Measurements from ENCODE around the gene RASA4B. TPM values are rescaled to one million over a fixed set of nuclear protein-coding genes. Genes with fewer than 3 reads are reported as not detected.
A peak's percentile ranks its signal among the peaks of the same experiment; 100 is the strongest.
"Not testable (repeated sequence)": the region's sequence is repeated elsewhere in the genome, so short reads cannot be mapped to it uniquely, and the experiment has no call there.

The RASA4B gene
- total RNA-seq, 6 donors from 2014 or later: 4.8 to 31.6 (median 22.3) TPM

GRCh38 chr7:102527822-102528793, 10.5 kb upstream of the RASA4B start:
- not testable (repeated sequence) for H3K9me3 ChIP-seq; DNase-seq; H3K27ac ChIP-seq; H3K36me3 ChIP-seq; H3K27me3 ChIP-seq; ATAC-seq (ENCODE audit: low FRiP score in 2 of 2); H3K4me1 ChIP-seq; H3K4me3 ChIP-seq
- WGBS, 2 donors: 100% methylated on average over 2 of the region's 13 CpGs; no CpG with 5 or more reads in 1 of the 2 donors

GRCh38 chr7:102527182-102527581, 9.6 kb upstream of the RASA4B start:
- not testable (repeated sequence) for H3K36me3 ChIP-seq; H3K4me3 ChIP-seq; H3K4me1 ChIP-seq; ATAC-seq (ENCODE audit: low FRiP score in 2 of 2); H3K27me3 ChIP-seq; DNase-seq; H3K27ac ChIP-seq; H3K9me3 ChIP-seq
- 80 to 100% methylated on average over 1 of the region's 8 CpGs for WGBS, 2 donors

GRCh38 chr7:102524803-102525202, 7.2 kb upstream of the RASA4B start:
- not testable (repeated sequence) for H3K4me1 ChIP-seq, DNase-seq
- no CpG with 5 or more reads among the region's 2 CpGs for WGBS, 2 donors

GRCh38 chr7:102520797-102521196, 3.2 kb upstream of the RASA4B start:
- not testable (repeated sequence) for H3K36me3 ChIP-seq; H3K27ac ChIP-seq; H3K4me3 ChIP-seq; DNase-seq; H3K4me1 ChIP-seq; H3K9me3 ChIP-seq; H3K27me3 ChIP-seq; ATAC-seq (ENCODE audit: low FRiP score in 2 of 2)
- WGBS, 2 donors: no CpG with 5 or more reads among the region's 5 CpGs

More at GRCh38 chr7:102524803-102525202, 7.2 kb upstream of the RASA4B start:
- not testable (repeated sequence) for H3K9me3 ChIP-seq, H3K27me3 ChIP-seq, H3K4me3 ChIP-seq, H3K27ac ChIP-seq, H3K36me3 ChIP-seq
- ATAC-seq (ENCODE audit: low FRiP score in 2 of 2): peak; percentile 16 to 24

- not testable (repeated sequence) for H3K4me1 ChIP-seq; H3K4me3 ChIP-seq; H3K9me3 ChIP-seq; DNase-seq; H3K27me3 ChIP-seq; H3K36me3 ChIP-seq; ATAC-seq (ENCODE audit: low FRiP score in 2 of 2); H3K27ac ChIP-seq
- WGBS, 2 donors: no CpG with 5 or more reads among the region's 10 CpGs
Measured at GRCh38 chr7:102516951-102517350, 626 bp downstream of the RASA4B start.

GRCh38 chr7:102515889-102516288, 1.7 kb downstream of the RASA4B start:
- H3K27me3 ChIP-seq; H3K4me1 ChIP-seq; H3K36me3 ChIP-seq; H3K4me3 ChIP-seq; ATAC-seq (ENCODE audit: low FRiP score in 2 of 2); H3K27ac ChIP-seq; DNase-seq; H3K9me3 ChIP-seq: not testable (repeated sequence)
- WGBS, 2 donors: no CpG with 5 or more reads among the region's 3 CpGs

GRCh38 chr7:102514881-102515721, 2.5 kb downstream of the RASA4B start:
- H3K9me3 ChIP-seq, H3K27me3 ChIP-seq, H3K4me1 ChIP-seq, H3K4me3 ChIP-seq, H3K36me3 ChIP-seq, H3K27ac ChIP-seq: not testable (repeated sequence)
- peak in 1 of 2 donors; percentile 20 for DNase-seq
- peak; percentile 20 to 25 for ATAC-seq (ENCODE audit: low FRiP score in 2 of 2)
- no CpG with 5 or more reads among the region's 15 CpGs for WGBS, 2 donors

DNA sequence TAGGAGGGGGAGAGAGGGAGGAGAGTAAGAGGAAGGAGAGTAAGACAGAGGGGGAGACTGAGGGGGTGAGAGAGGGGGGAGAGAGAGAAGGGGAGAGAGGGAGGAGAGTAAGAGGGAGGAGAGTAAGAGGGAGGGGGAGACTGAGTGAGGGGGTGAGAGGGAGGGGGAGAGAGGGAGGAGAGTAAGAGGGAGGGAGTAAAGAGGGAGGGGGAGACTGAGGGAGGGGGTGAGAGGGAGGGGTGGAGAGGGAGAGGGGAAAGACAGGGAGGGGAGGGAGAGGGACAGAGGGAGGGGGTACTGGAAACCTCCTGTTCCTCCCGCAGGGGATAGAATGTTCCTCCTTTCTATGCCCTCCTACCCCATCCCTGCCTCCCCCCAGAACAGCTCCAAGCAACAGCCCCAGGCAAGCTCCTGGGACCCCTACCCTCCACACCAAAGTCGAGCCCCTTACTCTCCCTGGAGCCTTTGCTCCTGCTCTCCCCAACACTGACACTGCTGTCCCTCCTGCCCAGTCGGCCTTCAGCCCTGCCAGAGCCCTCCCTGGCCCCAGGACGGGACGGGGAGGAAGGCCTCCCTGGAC, 4.8 kb downstream of the RASA4B start:
- peak in 1 of 2 donors; percentile 1 for ATAC-seq (ENCODE audit: low FRiP score in 2 of 2)
- Histone ChIP-seq H3K4me3 (peak overlapping the region in 1 of 4 donors; percentile 21), H3K27ac (peak overlapping the region in 3 of 4 donors; percentile 75 to 85 (median 81))
- H3K4me1 ChIP-seq, H3K9me3 ChIP-seq, H3K36me3 ChIP-seq, H3K27me3 ChIP-seq: not testable (repeated sequence)
- peak; percentile 19 to 62 for DNase-seq
- WGBS, 2 donors: 10 to 12% methylated on average over 5 of the region's 5 CpGs

GRCh38 chr7:102511860-102512522, 5.6 kb downstream of the RASA4B start:
- H3K27me3 ChIP-seq, H3K9me3 ChIP-seq, H3K36me3 ChIP-seq, H3K4me1 ChIP-seq, H3K4me3 ChIP-seq, H3K27ac ChIP-seq, DNase-seq: not testable (repeated sequence)
- peak; percentile 13 to 82 for ATAC-seq (ENCODE audit: low FRiP score in 2 of 2)
- no CpG with 5 or more reads among the region's 30 CpGs for WGBS, 2 donors

- H3K4me3 ChIP-seq; ATAC-seq (ENCODE audit: low FRiP score in 2 of 2); H3K9me3 ChIP-seq; H3K27ac ChIP-seq; H3K36me3 ChIP-seq; H3K27me3 ChIP-seq; H3K4me1 ChIP-seq: not testable (repeated sequence)
- DNase-seq: peak in 1 of 2 donors; percentile 34
- WGBS, 2 donors: 84 to 85% methylated on average over 5 of the region's 8 CpGs
Measured at GRCh38 chr7:102510575-102510974, 7.0 kb downstream of the RASA4B start.

GRCh38 chr7:102507410-102508088, 10.0 kb downstream of the RASA4B start:
- not testable (repeated sequence) for H3K4me3 ChIP-seq; H3K9me3 ChIP-seq; ATAC-seq (ENCODE audit: low FRiP score in 2 of 2); H3K27me3 ChIP-seq; H3K27ac ChIP-seq; H3K4me1 ChIP-seq; H3K36me3 ChIP-seq
- WGBS, 2 donors: 67 to 86% methylated on average over 2 of the region's 8 CpGs
- DNase-seq: peak in 1 of 2 donors; percentile 19

Measured in upper lobe of left lung (tissue), 6 donors.